Uterus (tissue), 4 donors: Measurements from ENCODE around the gene C3orf52. TPM values are rescaled to one million over a fixed set of nuclear protein-coding genes. Genes with fewer than 3 reads are reported as not detected.

Source experiments
- DNase-seq, 2 donors: peaks; one replicate each; pipeline ENCODE4 v3.0.0-alpha.2; 2019 to 2020
- H3K27ac ChIP-seq, 2 donors: fragments of 200-600 bp; sonication (generic); 1 replicate in 1 of 2; 2 replicates in 1 of 2; pipeline ENCODE4 v1.5.1; 2016 to 2018
- H3K27me3 ChIP-seq, 2 donors: fragments of 200-600 bp; sonication (generic); one replicate each; pipeline ENCODE4 v1.5.1; 2018 to 2019; ENCODE audit warnings: control low read depth in 1 of 2
- H3K36me3 ChIP-seq, 2 donors: fragments of 200-600 bp; sonication (generic); one replicate each; pipeline ENCODE4 v1.5.1; 2019; ENCODE audit warnings: control low read depth in 1 of 2
- H3K4me1 ChIP-seq, 2 donors: fragments of 200-600 bp; sonication (generic); one replicate each; pipeline ENCODE4 v1.5.1; 2018 to 2019; ENCODE audit warnings: control low read depth in 1 of 2
- H3K4me3 ChIP-seq, 2 donors: fragments of 200-600 bp; sonication (generic); 1 replicate in 1 of 2; 2 replicates in 1 of 2; pipeline ENCODE4 v1.5.1; 2018 to 2019; ENCODE audit warnings: mild to moderate bottlenecking in 1 of 2
- H3K9me3 ChIP-seq, 2 donors: fragments of 200-600 bp; sonication (generic); one replicate each; pipeline ENCODE4 v1.5.1; 2019; ENCODE audit warnings: control low read depth in 1 of 2
- POLR2A ChIP-seq, 2 donors: fragments of 450-650 bp; IDR thresholded peaks; one replicate each; pipeline ENCODE4 v1.6.1; 2016; ENCODE audit warnings: antibody characterized with exemption in 2 of 2, mild to moderate bottlenecking in 1 of 2, moderate library complexity in 1 of 2
- intact Hi-C: fragments of 100-400 bp; cut with DNase I; formaldehyde crosslinking; loops from one replicate; pipeline ENCODE4 v1.15.1; 2023; ENCODE audit warnings: low total_unique reads
- total RNA-seq, 4 donors: library from RNA; depleted of rRNA in 3 of 4; stranded (reverse); fragments of >200 nt in 3 of 4; gene quantifications; one replicate each; pipeline versions ENCODE4 v1.1.0 to v1.2.4, GENCODE V29; 2014 to 2023
- TF ChIP-seq, protein P1 (sequence below), 4 experiments: fragments of 200-600 bp in 2 of 4; fragments of 450-650 bp in 2 of 4; sonication (generic) in 2 of 4; IDR thresholded peaks; one replicate each; pipeline ENCODE4 v1.5.1; 2016 to 2019; ENCODE audit warnings: antibody characterized with exemption in 4 of 4, mild to moderate bottlenecking in 2 of 4, moderate library complexity in 1 of 4
- donor health status: DM: yes; HTN: yes; CAD: no.

C3orf52 gene
- total RNA-seq, 4 donors from 2014 or later, result 0.51 to 4.4 (median 1.5) TPM

DNA sequence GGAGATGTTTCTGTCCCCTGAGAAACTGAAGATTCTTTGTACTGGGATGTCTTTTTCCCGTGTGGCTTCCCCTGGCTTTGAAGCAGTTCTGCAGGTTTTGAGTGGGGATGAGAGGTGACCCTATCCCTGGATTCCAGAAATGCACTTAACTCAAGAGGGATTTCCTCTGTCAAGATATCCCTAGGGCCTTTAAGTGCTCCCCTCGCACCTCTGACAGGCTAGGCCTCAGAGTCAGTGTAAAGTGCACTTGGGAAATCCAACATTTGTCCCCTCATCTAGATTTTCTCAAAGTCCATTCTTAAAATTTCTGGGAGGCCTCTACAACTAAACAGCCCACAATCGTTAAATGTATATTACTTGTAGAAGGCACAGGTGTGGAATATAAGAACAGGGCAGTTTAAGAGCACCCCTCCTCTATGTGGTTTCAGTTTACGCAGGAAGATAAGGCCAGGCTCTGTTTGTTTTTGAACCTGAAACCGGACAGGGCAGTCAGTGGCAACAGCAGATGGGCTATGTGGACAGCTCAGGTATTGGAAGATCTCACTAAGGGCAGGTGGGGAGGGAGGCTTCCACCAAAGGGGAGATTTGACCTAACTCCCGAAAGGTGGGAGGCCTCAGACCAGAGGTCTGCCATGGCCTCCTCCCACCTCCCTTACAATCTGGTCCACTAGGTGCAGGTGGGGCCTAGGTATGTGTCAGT lies 4.8 kb downstream of the C3orf52 start:
- Histone ChIP-seq H3K36me3 (no peaks in the 10 kb centered on the region), H3K4me1 (no peaks in the 10 kb centered on the region), H3K4me3 (no peak overlapping the region), H3K9me3 (no peaks in the 10 kb centered on the region), H3K27me3 (no peaks in the 10 kb centered on the region), H3K27ac (no peak overlapping the region)
- DNase-seq, result no peak
- no peak for TF ChIP-seq POLR2A (IDR thresholded peaks at IDR 0.05)
- intact Hi-C loops, result no loop called here

DNA sequence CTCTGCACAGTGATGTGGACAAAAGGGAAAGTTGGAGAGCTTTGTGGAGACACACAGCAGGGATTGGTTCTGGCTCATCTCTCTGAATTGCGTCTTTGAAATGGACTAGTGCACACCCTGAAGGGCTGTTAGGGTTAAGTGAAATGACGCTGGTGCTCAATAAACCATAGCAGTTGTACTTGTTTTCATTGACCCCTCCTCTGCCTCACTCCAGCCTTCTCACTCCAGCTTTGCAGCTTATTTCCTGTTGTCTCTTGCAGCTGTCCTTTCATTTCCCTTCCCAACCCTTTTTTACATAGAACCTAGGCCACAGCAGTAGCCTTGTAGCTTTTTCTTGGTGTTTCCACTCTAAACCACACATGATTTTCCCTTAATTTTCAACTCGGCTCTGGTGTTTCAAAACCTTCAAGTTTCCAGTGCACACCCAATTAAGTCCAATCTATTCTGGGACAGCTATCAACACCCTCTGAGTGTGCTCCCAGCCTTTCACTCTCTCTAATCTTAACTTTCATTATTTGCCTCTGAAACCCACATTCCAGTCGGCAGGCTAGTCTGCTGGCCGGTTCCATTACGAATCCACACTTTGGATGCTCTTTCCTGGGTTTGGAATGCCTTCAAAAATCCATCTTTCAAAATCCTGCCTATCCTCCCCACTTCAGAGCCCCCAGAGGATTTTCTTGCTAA lies 6.4 kb downstream of the C3orf52 start:
- H3K4me3 ChIP-seq, result no peak overlapping the region
- DNase-seq, result no peak
- intact Hi-C loops, result no loop called here

DNA sequence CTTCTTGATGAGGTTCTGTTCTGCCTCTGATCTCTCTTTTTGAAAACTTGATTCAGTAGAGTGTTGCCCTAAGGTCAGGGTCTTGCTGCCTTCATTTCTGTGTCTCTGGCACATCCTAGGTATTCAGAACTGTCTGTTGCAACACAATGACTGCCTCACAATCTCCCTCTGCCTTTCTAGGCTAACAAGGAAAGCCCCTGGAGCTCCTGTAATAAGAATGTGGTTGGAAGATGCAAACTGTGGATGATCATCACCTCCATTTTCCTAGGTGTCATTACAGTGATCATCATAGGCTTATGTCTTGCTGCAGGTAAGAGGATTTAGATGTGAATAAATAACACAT lies 7.0 kb downstream of the C3orf52 start:
- no peaks in the 10 kb centered on the region for H3K36me3 ChIP-seq
- no peaks in the 10 kb centered on the region for H3K9me3 ChIP-seq
- no peaks in the 10 kb centered on the region for H3K27me3 ChIP-seq
- H3K27ac ChIP-seq, result no peak overlapping the region
- TF ChIP-seq POLR2A (IDR thresholded peaks at IDR 0.05), result no peak
- TF ChIP-seq, protein P1, sequence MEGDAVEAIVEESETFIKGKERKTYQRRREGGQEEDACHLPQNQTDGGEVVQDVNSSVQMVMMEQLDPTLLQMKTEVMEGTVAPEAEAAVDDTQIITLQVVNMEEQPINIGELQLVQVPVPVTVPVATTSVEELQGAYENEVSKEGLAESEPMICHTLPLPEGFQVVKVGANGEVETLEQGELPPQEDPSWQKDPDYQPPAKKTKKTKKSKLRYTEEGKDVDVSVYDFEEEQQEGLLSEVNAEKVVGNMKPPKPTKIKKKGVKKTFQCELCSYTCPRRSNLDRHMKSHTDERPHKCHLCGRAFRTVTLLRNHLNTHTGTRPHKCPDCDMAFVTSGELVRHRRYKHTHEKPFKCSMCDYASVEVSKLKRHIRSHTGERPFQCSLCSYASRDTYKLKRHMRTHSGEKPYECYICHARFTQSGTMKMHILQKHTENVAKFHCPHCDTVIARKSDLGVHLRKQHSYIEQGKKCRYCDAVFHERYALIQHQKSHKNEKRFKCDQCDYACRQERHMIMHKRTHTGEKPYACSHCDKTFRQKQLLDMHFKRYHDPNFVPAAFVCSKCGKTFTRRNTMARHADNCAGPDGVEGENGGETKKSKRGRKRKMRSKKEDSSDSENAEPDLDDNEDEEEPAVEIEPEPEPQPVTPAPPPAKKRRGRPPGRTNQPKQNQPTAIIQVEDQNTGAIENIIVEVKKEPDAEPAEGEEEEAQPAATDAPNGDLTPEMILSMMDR (IDR thresholded peaks at IDR 0.05), result no peak
- DNase-seq, result no peak
- no peaks in the 10 kb centered on the region for H3K4me1 ChIP-seq
- intact Hi-C loops, result no loop called here
- H3K4me3 ChIP-seq, result no peak overlapping the region

More for the DNA sequence above, 6.4 kb downstream of the C3orf52 start:
- TF ChIP-seq, protein P1 (IDR thresholded peaks at IDR 0.05), result no peak
- TF ChIP-seq POLR2A (IDR thresholded peaks at IDR 0.05), result no peak
- H3K4me1 ChIP-seq, result no peaks in the 10 kb centered on the region
- no peaks in the 10 kb centered on the region for H3K27me3 ChIP-seq
- H3K36me3 ChIP-seq, result no peaks in the 10 kb centered on the region
- no peaks in the 10 kb centered on the region for H3K9me3 ChIP-seq
- H3K27ac ChIP-seq, result no peak overlapping the region

DNA sequence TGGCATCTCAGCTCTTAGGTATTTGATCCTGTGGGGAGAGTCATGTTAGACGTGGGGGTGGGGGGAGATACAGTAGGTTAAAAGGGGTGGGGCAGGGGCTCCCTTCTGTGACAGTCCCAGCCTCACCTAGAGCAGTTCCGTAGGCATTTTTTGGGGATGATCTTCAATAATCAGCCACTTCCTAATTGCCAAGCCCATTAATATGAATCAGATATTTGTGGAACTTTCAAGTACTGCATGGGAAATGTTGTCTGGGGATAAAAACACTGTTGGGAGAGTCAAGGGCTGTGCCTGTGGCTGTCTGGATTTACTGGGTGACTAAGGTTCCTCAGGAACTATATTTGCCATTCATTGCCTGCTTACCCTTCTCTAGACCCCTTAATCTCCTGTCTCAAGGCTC lies 9.5 kb downstream of the C3orf52 start:
- DNase-seq, result no peak
- Histone ChIP-seq H3K4me1 (no peaks in the 10 kb centered on the region), H3K27ac (no peak overlapping the region), H3K36me3 (no peaks in the 10 kb centered on the region), H3K9me3 (no peaks in the 10 kb centered on the region), H3K4me3 (no peak overlapping the region), H3K27me3 (no peaks in the 10 kb centered on the region)
- TF ChIP-seq, protein P1 (IDR thresholded peaks at IDR 0.05), result no peak
- no peak for TF ChIP-seq POLR2A (IDR thresholded peaks at IDR 0.05)
- intact Hi-C loops, result no loop called here

DNA sequence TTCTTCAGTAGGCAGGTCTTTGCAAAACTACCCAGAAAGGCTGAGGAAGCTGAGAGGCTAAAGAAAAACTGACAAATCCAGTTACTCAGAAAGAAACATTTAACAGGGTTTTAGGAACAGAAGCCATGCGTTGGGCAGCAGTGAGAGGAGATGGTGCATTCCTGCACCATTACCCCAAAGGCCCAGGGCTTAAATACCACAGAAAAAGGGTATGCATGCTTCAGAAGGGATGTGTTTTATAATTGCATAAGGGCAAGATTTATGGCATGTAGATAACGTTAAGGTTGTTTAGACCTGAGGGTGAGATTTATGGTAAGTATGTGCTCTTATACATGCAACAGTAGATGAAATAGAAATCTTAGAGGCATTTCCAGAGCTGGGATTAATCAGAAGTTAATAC lies 10.0 kb downstream of the C3orf52 start:
- DNase-seq, result no peak
- Histone ChIP-seq H3K36me3 (no peaks in the 10 kb centered on the region), H3K4me3 (no peak overlapping the region), H3K9me3 (no peaks in the 10 kb centered on the region), H3K27ac (no peak overlapping the region), H3K4me1 (no peaks in the 10 kb centered on the region), H3K27me3 (no peaks in the 10 kb centered on the region)
- intact Hi-C loops, result no loop called here
- TF ChIP-seq, protein P1 (IDR thresholded peaks at IDR 0.05), result no peak
- TF ChIP-seq POLR2A (IDR thresholded peaks at IDR 0.05), result no peak
